Neural crest cell (in vitro differentiated cells): ENCODE data around the gene CCDC148. TPM values are rescaled to one million over a fixed set of nuclear protein-coding genes. Genes with fewer than 3 reads are reported as not detected.
"Not testable (repeated sequence)": the region's sequence is repeated elsewhere in the genome, so short reads cannot be mapped to it uniquely, and the experiment has no call there.

ENCODE experiments used
- DNase-seq: peaks from one replicate; pipeline ENCODE4 v3.0.0; 2021; ENCODE audit warnings: low read depth, mixed read lengths, low spot score
- H3K27ac Mint-ChIP-seq: one replicate; pipeline ENCODE4 v1.8.0; 2021; ENCODE audit warnings: mild to moderate bottlenecking, mixed read lengths; ENCODE audit not compliant: unreplicated experiment
- H3K27me3 Mint-ChIP-seq: 2 replicates; pipeline ENCODE4 v1.8.0; 2021; ENCODE audit warnings: low read depth, mild to moderate bottlenecking, mixed read lengths
- H3K36me3 Mint-ChIP-seq: 2 replicates; pipeline ENCODE4 v1.8.0; 2021; ENCODE audit warnings: low read depth, mild to moderate bottlenecking, mixed read lengths
- H3K4me1 Mint-ChIP-seq: 2 replicates; pipeline ENCODE4 v1.8.0; 2021; ENCODE audit warnings: mixed read lengths
- H3K4me3 Mint-ChIP-seq: one replicate; pipeline ENCODE4 v1.8.0; 2021; ENCODE audit warnings: mild to moderate bottlenecking, mixed read lengths
- H3K9me3 Mint-ChIP-seq: 2 replicates; pipeline ENCODE4 v1.8.0; 2021; ENCODE audit warnings: mixed read lengths
- total RNA-seq: library from RNA; stranded (reverse); gene quantifications from 2 replicates; pipeline ENCODE4 v1.2.1, GENCODE V29; 2021
- TF ChIP-seq, protein P1 (sequence below): fragments of 200-600 bp; sonication (generic); conservative IDR thresholded peaks from 2 replicates; pipeline ENCODE4 v1.5.0; 2021; ENCODE audit warnings: antibody characterized with exemption, mild to moderate bottlenecking

CCDC148 gene
- total RNA-seq, 1 donor from 2014 or later: 1.8 TPM

GRCh38 chr2:158473719-158474392 is 17.3 kb upstream of the CCDC148 start:
- no peaks in the 10 kb centered on the region for H3K4me1 Mint-ChIP-seq
- no peaks in the 10 kb centered on the region for H3K9me3 Mint-ChIP-seq
- no peak overlapping the region for H3K27ac Mint-ChIP-seq
- TF ChIP-seq, protein P1, sequence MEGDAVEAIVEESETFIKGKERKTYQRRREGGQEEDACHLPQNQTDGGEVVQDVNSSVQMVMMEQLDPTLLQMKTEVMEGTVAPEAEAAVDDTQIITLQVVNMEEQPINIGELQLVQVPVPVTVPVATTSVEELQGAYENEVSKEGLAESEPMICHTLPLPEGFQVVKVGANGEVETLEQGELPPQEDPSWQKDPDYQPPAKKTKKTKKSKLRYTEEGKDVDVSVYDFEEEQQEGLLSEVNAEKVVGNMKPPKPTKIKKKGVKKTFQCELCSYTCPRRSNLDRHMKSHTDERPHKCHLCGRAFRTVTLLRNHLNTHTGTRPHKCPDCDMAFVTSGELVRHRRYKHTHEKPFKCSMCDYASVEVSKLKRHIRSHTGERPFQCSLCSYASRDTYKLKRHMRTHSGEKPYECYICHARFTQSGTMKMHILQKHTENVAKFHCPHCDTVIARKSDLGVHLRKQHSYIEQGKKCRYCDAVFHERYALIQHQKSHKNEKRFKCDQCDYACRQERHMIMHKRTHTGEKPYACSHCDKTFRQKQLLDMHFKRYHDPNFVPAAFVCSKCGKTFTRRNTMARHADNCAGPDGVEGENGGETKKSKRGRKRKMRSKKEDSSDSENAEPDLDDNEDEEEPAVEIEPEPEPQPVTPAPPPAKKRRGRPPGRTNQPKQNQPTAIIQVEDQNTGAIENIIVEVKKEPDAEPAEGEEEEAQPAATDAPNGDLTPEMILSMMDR: peak; percentile 34
- DNase-seq: no peak
- H3K27me3 Mint-ChIP-seq: no peaks in the 10 kb centered on the region
- peaks cover 14% of the 10 kb centered on the region for H3K36me3 Mint-ChIP-seq
- H3K4me3 Mint-ChIP-seq: no peak overlapping the region

DNA sequence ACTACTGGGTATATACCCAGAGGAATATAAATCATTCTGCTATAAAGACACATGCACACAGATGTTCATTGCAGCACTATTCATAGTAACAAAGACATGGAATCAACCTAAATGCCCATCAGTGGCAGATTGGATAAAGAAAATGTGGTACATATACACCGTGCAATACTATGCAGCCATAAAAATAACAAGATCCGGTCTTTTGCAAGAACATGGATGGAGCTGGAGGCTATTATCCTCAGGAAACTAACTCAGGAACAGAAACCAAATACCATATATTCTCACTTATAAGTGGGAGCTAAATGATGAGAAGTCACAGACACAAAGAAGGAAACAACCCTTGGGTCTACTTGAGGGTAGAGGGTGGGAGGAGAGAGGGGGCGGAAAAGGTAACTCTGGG is 16.7 kb upstream of the CCDC148 start:
- H3K27me3 Mint-ChIP-seq, H3K27ac Mint-ChIP-seq, DNase-seq, H3K4me1 Mint-ChIP-seq, H3K9me3 Mint-ChIP-seq, H3K4me3 Mint-ChIP-seq: not testable (repeated sequence)
- H3K36me3 Mint-ChIP-seq: peaks cover 14% of the 10 kb centered on the region

- not testable (repeated sequence) for H3K27ac Mint-ChIP-seq, H3K4me3 Mint-ChIP-seq, DNase-seq, H3K9me3 Mint-ChIP-seq, H3K27me3 Mint-ChIP-seq, H3K4me1 Mint-ChIP-seq
- H3K36me3 Mint-ChIP-seq: peaks cover 14% of the 10 kb centered on the region
These were observed 16.3 kb upstream of the CCDC148 start for GRCh38 chr2:158472829-158473228.

DNA sequence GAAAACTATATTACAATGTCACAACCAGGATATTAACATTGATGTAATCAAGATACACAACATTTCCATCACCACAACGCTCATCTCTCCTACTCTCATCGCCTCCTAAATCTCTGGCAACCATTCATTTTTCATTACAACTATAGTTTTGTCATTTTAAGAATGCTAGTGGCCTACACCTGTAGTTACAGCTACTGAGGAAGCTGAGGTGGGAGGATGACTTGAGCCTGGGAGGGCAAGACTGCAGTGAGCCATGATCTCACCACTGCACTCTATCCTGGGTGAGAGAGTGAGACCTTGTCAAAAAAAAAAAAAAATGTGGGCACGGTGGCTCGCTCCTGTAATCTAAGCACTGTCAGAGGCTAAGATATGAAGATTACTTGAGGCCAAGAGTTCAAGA is 10.7 kb upstream of the CCDC148 start:
- DNase-seq: no peak
- H3K9me3 Mint-ChIP-seq: no peaks in the 10 kb centered on the region

DNA sequence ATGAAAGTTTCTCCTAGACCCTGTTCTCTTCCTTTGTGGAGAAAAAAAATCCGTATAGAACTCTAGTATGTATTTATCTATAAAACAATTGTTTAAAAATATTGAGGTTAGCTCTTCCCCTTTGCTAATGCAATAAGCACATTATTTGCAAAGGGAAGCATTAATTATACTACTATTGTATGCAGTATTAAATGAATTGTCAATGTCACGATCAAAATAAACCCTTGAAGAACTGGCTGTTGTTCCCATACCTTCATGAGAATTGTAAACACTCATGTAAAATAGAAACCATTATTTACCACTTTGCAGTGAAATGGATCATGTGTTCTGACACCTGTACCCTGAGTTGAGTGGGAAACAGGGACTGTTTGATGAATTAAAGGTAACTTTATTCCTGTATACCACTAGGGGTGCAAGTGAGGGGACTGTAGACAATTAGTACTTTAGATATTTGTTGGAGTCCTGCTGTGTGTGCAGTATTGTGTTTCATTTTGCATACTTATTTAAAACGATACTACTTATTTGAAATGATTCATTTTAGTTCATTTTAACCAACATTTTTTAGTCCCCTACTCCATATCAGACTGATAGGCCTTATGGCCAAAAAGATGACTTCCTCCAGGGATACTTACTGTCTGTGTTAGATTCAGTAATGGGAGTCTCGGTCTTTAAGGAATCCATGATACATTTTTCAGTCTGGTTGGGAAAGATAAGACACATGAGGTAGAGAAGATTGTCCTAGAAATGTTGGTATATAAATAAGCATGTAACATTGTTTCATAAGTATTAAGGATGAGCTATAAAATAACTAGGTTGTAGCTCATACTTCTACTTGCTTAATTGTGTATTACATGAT is 8.1 kb upstream of the CCDC148 start:
- peaks cover 4% of the 10 kb centered on the region for H3K4me1 Mint-ChIP-seq
- TF ChIP-seq, protein P1: peak; percentile 66
- peaks cover 4% of the 10 kb centered on the region for H3K36me3 Mint-ChIP-seq
- H3K27me3 Mint-ChIP-seq: no peaks in the 10 kb centered on the region
- H3K9me3 Mint-ChIP-seq: no peaks in the 10 kb centered on the region
- no peak overlapping the region for H3K27ac Mint-ChIP-seq
- H3K4me3 Mint-ChIP-seq: no peak overlapping the region
- no peak for DNase-seq

More for the DNA sequence above, 10.7 kb upstream of the CCDC148 start:
- TF ChIP-seq, protein P1: no peak
- H3K4me1 Mint-ChIP-seq: no peaks in the 10 kb centered on the region
- no peak overlapping the region for H3K4me3 Mint-ChIP-seq
- H3K36me3 Mint-ChIP-seq: peaks cover 12% of the 10 kb centered on the region
- H3K27ac Mint-ChIP-seq: no peak overlapping the region
- no peaks in the 10 kb centered on the region for H3K27me3 Mint-ChIP-seq

GRCh38 chr2:158463496-158464095 is 7.0 kb upstream of the CCDC148 start:
- Mint-ChIP-seq H3K36me3 (no peaks in the 10 kb centered on the region), H3K4me3 (no peak overlapping the region), H3K27me3 (no peaks in the 10 kb centered on the region), H3K9me3 (no peaks in the 10 kb centered on the region), H3K4me1 (peaks cover 15% of the 10 kb centered on the region), H3K27ac (no peak overlapping the region)
- no peak for DNase-seq
- TF ChIP-seq, protein P1: no peak
